Measurements from ENCODE around the gene CDH15.

Gene CDH15

DNA sequence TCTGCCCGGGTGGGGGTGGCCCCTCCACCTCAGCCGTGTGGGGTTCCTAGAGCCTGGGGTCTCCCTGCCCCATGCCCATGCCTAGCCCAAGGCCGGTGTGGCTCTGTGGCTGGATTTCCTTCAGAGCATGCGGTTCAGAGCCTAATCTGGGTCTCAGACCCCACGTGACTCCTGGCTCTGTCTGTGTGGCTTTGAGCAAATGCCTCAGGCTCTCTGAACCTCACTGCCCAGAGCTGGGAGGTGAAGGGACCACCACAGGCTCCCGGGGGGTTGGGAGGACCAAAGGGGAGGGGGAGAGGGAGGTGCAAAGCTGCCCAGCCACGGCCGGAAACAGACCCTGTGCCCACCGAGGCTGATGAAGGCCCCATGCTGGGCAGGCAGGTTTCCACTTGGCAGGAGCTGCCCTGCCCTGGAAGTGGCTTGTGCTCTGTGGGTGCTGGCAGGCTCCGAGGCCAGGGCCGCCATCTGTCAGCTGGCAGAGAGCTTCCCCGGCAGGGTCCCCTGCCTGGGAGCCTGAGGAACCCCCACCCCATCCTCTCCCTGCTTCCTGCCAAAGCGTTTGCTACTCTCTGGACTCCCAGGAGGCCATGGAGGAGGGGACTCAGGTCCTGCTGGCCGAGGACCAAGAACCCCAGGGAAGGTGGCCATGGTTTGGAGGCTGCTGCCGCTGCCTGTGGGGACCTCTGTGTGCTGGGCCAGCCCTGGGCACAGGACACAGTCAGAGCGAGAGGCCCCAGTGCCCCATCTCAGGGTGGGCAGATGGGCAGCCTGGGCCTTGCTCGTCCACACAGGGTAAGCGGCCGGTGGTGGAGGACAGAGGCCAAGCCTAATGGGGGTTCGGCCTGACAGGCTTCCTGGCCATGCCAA, 4.0 kb downstream of the CDH15 start:
- H3K9me2 ChIP-seq (replicated peaks; ENCODE audit: insufficient read depth, low read length): no peaks in the 10 kb centered on the region
- H3K4me3 ChIP-seq (ENCODE audit: low read length): no peak overlapping the region
- H3K27me3 ChIP-seq (replicated peaks; ENCODE audit: insufficient read depth, low read length): peaks cover 10% of the 10 kb centered on the region; the same call in 1 of the 2 replicates
- no peak overlapping the region for H3K4me2 ChIP-seq (ENCODE audit: low read depth, low read length)
- H3K9me3 ChIP-seq (replicated peaks; ENCODE audit: insufficient read depth, low read length): no peaks in the 10 kb centered on the region
- DNase-seq: no peak
- H4K20me1 ChIP-seq (ENCODE audit: insufficient read depth, low read length): no peaks in the 10 kb centered on the region
- no peak overlapping the region for H3K27ac ChIP-seq (ENCODE audit: low read length)
- H3K9ac ChIP-seq (ENCODE audit: low read length): no peak overlapping the region
- no peaks in the 10 kb centered on the region for H3K36me3 ChIP-seq (replicated peaks; ENCODE audit: insufficient read depth, low read length)
- H3F3A ChIP-seq (ENCODE audit: insufficient read depth, low read length): no peaks in the 10 kb centered on the region
- no peak overlapping the region for H2AFZ ChIP-seq (ENCODE audit: low read length)
- H3K4me1 ChIP-seq (ENCODE audit: low read length): no peaks in the 10 kb centered on the region
- TF ChIP-seq EZH2 (optimal IDR thresholded peaks at IDR 0.05; ENCODE audit: low read depth, low read length) (no peak), EZH2phosphoT487 (IDR thresholded peaks at IDR 0.05; ENCODE audit: low read length) (no peak)
- TF ChIP-seq, protein P1, sequence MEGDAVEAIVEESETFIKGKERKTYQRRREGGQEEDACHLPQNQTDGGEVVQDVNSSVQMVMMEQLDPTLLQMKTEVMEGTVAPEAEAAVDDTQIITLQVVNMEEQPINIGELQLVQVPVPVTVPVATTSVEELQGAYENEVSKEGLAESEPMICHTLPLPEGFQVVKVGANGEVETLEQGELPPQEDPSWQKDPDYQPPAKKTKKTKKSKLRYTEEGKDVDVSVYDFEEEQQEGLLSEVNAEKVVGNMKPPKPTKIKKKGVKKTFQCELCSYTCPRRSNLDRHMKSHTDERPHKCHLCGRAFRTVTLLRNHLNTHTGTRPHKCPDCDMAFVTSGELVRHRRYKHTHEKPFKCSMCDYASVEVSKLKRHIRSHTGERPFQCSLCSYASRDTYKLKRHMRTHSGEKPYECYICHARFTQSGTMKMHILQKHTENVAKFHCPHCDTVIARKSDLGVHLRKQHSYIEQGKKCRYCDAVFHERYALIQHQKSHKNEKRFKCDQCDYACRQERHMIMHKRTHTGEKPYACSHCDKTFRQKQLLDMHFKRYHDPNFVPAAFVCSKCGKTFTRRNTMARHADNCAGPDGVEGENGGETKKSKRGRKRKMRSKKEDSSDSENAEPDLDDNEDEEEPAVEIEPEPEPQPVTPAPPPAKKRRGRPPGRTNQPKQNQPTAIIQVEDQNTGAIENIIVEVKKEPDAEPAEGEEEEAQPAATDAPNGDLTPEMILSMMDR (IDR thresholded peaks at IDR 0.05; ENCODE audit: low read length): no peak
- no peaks in the 10 kb centered on the region for H3K79me2 ChIP-seq (ENCODE audit: low read length)

DNA sequence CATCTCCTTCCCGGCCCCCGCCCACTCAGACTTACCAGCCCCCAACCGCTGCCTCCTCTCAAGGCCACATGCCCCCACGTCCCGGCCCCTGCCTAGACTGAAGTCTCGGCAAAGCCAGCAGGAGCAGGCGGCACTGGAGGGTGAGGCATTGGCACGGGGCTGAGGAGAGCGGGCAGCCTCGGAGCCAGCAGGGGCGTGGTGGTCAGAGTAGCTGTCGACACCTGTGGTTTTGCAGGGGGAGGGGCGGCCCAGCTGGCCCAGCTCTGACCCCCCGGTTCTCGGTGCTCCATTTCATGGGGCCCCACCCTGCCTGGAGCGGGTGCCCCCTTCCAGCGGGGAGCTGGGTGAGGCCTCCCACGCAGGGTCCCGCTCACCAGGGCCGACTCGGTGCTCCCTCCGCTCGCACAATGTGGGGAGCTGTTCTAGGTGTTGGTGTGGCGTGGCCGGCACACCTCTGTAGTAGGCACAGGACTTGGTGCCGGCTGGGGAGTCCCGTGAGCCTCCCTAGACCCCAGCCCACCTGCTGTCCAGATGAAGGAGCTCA, 4.7 kb downstream of the CDH15 start:
- Histone ChIP-seq H3K9ac (ENCODE audit: low read length) (no peak overlapping the region), H4K20me1 (ENCODE audit: insufficient read depth, low read length) (no peaks in the 10 kb centered on the region), H3K27ac (ENCODE audit: low read length) (no peak overlapping the region), H3F3A (ENCODE audit: insufficient read depth, low read length) (no peaks in the 10 kb centered on the region), H3K9me2 (replicated peaks; ENCODE audit: insufficient read depth, low read length) (no peaks in the 10 kb centered on the region), H3K4me2 (ENCODE audit: low read depth, low read length) (no peak overlapping the region), H3K4me1 (ENCODE audit: low read length) (no peaks in the 10 kb centered on the region), H3K9me3 (replicated peaks; ENCODE audit: insufficient read depth, low read length) (no peaks in the 10 kb centered on the region), H2AFZ (ENCODE audit: low read length) (no peak overlapping the region), H3K27me3 (replicated peaks; ENCODE audit: insufficient read depth, low read length) (peaks cover 10% of the 10 kb centered on the region; the same call in 1 of the 2 replicates), H3K4me3 (ENCODE audit: low read length) (no peak overlapping the region), H3K79me2 (ENCODE audit: low read length) (no peaks in the 10 kb centered on the region), H3K36me3 (replicated peaks; ENCODE audit: insufficient read depth, low read length) (no peaks in the 10 kb centered on the region)
- TF ChIP-seq EZH2phosphoT487 (IDR thresholded peaks at IDR 0.05; ENCODE audit: low read length) (no peak), EZH2 (optimal IDR thresholded peaks at IDR 0.05; ENCODE audit: low read depth, low read length) (no peak)
- TF ChIP-seq, protein P1 (IDR thresholded peaks at IDR 0.05; ENCODE audit: low read length): no peak
- no peak for DNase-seq

DNA sequence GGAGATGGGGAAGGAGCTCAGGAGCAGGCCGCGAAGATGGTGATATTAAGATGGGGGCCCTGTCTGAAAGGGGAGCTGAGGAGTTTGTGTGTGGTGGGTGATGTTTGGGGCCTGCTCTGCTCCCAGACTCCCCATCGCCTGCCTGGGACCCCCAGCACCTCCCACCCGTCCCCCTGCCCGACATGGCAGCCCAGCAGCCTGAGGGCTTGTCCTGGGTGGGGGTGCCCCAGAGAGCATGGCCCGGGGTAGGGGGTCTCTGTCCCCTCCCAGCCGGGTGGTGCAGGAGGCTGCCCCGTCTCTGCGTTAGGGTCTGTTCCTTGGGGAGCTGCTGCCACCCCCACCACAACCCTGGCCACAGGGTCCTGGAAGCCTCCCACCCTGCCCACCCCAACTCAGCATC, 5.2 kb downstream of the CDH15 start:
- Histone ChIP-seq H3K79me2 (ENCODE audit: low read length) (no peaks in the 10 kb centered on the region), H3K4me2 (ENCODE audit: low read depth, low read length) (no peak overlapping the region), H3K9me2 (replicated peaks; ENCODE audit: insufficient read depth, low read length) (no peaks in the 10 kb centered on the region), H3K4me3 (ENCODE audit: low read length) (no peak overlapping the region), H3K27me3 (replicated peaks; ENCODE audit: insufficient read depth, low read length) (peaks cover 10% of the 10 kb centered on the region; the same call in 1 of the 2 replicates), H3K9me3 (replicated peaks; ENCODE audit: insufficient read depth, low read length) (no peaks in the 10 kb centered on the region), H3K36me3 (replicated peaks; ENCODE audit: insufficient read depth, low read length) (no peaks in the 10 kb centered on the region), H3K9ac (ENCODE audit: low read length) (no peak overlapping the region), H3K27ac (ENCODE audit: low read length) (no peak overlapping the region), H3K4me1 (ENCODE audit: low read length) (no peaks in the 10 kb centered on the region), H4K20me1 (ENCODE audit: insufficient read depth, low read length) (no peaks in the 10 kb centered on the region), H2AFZ (ENCODE audit: low read length) (no peak overlapping the region), H3F3A (ENCODE audit: insufficient read depth, low read length) (no peaks in the 10 kb centered on the region)
- DNase-seq: no peak
- TF ChIP-seq EZH2 (optimal IDR thresholded peaks at IDR 0.05; ENCODE audit: low read depth, low read length) (no peak), EZH2phosphoT487 (IDR thresholded peaks at IDR 0.05; ENCODE audit: low read length) (no peak)
- TF ChIP-seq, protein P1 (IDR thresholded peaks at IDR 0.05; ENCODE audit: low read length): no peak
